ENCODE measurements around the gene TTLL11.

TTLL11 gene

GRCh38 chr9:121942313-121942712 lies 150.8 kb downstream of the TTLL11 start:
- TF ChIP-seq CTCF (IDR thresholded peaks at IDR 0.05): no peak
- no peak for TF ChIP-seq ZFX (IDR thresholded peaks at IDR 0.05; ENCODE audit: borderline replicate concordance)
- no peak overlapping the region for H3K27ac ChIP-seq

- TF ChIP-seq CTCF (IDR thresholded peaks at IDR 0.05) (no peak), ZFX (IDR thresholded peaks at IDR 0.05; ENCODE audit: borderline replicate concordance) (no peak)
- no peak overlapping the region for H3K27ac ChIP-seq
Observed at GRCh38 chr9:121939643-121940042, 153.5 kb downstream of the TTLL11 start.

- no peak overlapping the region for H3K27ac ChIP-seq
- no peak for TF ChIP-seq ZFX (IDR thresholded peaks at IDR 0.05; ENCODE audit: borderline replicate concordance)
- TF ChIP-seq CTCF (IDR thresholded peaks at IDR 0.05): no peak
Observed at GRCh38 chr9:121938621-121939020, 154.5 kb downstream of the TTLL11 start.

GRCh38 chr9:121937240-121937639 lies 155.9 kb downstream of the TTLL11 start:
- TF ChIP-seq CTCF (IDR thresholded peaks at IDR 0.05) (no peak), ZFX (IDR thresholded peaks at IDR 0.05; ENCODE audit: borderline replicate concordance) (no peak)
- H3K27ac ChIP-seq: no peak overlapping the region

GRCh38 chr9:121935739-121936138 lies 157.4 kb downstream of the TTLL11 start:
- no peak overlapping the region for H3K27ac ChIP-seq
- TF ChIP-seq CTCF (IDR thresholded peaks at IDR 0.05) (no peak), ZFX (IDR thresholded peaks at IDR 0.05; ENCODE audit: borderline replicate concordance) (no peak)

- no peak overlapping the region for H3K27ac ChIP-seq
- no peak for TF ChIP-seq ZFX (IDR thresholded peaks at IDR 0.05; ENCODE audit: borderline replicate concordance)
- TF ChIP-seq CTCF (IDR thresholded peaks at IDR 0.05): no peak
Observed at GRCh38 chr9:121930956-121931355, 162.2 kb downstream of the TTLL11 start.

GRCh38 chr9:121929893-121930875 lies 162.9 kb downstream of the TTLL11 start:
- TF ChIP-seq ZFX (IDR thresholded peaks at IDR 0.05; ENCODE audit: borderline replicate concordance) (no peak), CTCF (IDR thresholded peaks at IDR 0.05) (0 out of 2 replicates have a peak, but pooled peaks have one; percentile 5)
- H3K27ac ChIP-seq: no peak overlapping the region

All from 22Rv1 (cell line).